ENCODE measurements around the gene IL17REL.

The IL17REL gene

DNA sequence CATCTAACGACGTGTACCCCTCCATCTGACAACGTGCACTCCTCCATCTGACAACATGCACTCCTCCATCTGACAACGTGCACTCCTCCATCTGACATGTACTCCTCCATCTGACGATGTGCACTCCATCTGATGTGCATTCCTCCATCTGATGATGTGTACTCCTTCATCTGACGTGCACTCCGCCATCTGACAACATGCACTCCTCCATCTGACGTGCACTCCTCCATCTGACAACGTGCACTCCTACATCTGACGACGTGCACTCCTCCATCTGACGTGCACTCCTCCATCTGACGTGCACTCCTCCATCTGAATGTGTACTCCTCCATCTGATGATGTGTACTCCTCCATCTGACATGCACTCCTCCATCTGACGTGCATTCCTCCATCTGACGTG lies 8.0 kb upstream of the IL17REL start:
- no peak for DNase-seq

DNA sequence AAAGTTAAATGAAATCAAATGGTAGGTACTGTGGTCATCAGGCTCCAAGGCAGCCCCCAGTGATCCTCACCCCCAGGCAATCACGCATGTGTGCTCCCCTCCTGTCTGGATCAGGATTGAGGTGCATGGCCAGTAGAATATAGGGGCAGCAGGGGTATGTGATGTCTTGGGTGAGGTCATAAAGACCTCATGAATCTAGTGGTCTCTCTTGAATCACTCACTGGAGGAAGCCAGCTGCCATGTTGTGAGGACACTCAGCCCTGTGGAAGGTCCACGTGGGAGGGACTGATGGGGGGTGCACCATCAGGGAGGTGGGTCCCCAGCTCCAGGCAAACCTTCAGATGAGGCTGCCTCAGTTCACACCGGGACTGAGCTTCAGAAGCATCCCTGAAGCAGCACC lies 6.8 kb upstream of the IL17REL start:
- DNase-seq: no peak

DNA sequence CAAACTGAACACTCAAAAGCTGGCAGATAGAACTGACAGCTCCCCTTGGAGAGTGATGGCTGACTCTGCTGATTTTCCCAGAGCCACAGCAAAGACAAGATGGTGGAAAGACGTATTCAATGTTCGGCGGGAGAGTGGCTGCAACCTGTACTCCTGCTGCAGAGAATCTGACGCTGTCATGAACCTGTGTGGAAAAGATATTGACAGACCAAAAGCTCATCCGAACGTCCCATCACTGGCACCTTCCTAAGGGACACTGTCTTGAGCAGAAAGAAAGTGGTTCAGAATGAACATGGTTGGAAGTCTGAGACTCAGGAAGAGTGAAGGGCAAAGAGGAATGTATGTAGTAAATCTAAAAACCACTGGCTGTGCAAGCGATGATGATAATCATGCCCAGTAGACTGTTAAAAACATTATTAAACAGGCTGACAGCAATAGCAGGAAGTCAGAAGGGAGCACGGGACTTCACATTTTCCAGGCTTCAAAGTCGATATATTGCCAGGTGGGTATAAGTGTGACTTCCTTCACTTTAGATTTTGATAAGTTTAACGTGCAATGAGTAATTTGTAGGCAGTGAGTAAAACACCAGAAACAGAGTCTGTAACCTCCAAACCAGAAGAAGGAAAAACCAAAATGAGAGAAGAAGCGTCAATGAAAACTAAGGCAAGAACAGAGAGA lies 6.2 kb upstream of the IL17REL start:
- DNase-seq: no peak

DNA sequence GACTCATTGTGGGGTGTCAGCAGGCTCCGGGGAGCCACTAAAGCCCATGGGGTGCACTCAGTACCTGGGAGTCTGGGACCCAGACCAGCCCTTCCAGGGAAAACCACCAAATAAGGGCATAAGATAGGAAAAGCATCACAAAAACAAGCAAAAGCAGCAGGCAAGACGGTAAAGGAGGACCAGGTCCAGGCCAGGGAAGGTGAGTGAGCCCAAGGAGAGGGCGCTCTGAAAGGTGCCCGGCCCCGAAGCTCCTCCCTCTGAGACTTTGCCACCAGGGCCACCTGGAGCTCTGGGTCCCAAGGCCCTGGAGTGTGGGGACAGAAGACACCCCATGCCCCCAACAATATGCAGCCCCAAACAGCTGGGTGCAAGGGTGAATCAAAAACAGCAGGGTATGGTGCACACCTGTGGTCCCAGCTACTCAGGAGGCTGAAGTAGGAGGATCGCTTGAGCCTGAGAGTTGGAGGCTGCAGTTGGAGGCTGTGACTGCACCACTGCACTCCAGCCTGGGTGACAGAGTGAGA lies 5.2 kb upstream of the IL17REL start:
- DNase-seq: no peak

DNA sequence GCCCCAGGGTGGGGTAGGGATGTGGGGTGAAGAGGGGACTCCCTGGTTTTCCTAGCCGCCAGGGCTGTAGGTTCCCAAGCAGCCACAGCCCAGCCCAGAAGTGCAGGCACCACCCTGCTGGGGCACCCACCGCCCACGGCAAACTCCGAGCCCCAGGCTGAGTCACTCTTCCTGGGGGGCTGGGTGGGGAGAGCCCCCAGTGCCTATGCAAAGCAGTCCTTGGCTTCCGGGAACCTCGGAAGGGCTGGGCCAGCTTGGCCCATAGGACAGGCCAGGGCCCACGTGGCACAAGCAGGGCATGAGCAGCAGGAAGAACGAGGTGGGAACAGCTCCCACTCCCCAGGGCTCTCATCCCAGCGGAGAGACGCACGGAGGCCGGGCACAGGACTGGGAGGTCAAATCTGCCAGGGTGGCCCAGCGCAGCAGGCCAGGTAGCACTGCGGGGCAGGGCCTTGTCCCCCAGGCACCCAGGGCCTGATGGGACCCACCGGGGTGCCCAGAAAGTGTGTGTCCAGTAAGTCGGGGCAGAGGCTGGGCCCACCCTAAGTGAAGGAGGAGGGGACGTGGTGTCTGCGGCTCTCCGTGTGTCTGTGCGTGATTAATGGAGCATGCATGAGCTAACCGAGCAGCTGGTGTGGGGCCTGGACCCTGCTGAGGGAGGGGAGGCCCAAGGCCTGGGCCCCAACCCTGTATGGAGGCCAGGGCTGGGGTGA lies 4.6 kb upstream of the IL17REL start:
- peak; percentile 33 for DNase-seq

DNA sequence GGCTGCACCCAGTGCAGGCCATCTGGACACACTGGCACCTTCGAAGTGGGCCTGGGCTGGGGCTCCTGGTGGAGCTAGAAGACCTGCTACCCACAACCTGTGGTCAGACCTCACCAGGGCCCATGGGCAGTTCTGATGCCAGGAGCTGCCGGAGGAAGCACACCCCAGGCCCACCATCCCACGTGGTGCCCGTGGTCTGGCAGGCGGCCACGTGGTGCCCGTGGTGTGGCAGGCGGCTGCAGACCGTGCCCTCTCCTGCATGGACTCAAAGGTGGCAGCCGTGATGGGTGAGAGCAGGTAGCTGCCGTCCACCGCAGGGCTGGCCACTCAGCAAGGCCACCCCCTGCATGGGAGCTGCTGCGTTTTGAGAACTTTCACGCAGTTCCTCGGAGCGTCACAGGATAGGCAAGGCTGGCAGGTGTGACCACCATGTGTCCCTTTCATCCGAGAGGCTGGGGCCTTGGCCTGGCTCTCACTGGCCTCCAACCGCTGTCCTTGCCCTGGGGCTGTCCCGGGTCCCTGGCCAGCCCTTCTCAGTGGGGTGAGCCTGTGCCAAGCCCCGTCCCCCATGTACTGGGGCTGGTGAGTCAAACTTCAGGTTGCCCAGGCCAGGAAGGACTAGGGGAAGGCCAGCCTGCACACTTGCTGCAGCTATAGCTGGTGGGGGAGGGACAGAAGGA lies 3.9 kb upstream of the IL17REL start:
- DNase-seq: no peak

DNA sequence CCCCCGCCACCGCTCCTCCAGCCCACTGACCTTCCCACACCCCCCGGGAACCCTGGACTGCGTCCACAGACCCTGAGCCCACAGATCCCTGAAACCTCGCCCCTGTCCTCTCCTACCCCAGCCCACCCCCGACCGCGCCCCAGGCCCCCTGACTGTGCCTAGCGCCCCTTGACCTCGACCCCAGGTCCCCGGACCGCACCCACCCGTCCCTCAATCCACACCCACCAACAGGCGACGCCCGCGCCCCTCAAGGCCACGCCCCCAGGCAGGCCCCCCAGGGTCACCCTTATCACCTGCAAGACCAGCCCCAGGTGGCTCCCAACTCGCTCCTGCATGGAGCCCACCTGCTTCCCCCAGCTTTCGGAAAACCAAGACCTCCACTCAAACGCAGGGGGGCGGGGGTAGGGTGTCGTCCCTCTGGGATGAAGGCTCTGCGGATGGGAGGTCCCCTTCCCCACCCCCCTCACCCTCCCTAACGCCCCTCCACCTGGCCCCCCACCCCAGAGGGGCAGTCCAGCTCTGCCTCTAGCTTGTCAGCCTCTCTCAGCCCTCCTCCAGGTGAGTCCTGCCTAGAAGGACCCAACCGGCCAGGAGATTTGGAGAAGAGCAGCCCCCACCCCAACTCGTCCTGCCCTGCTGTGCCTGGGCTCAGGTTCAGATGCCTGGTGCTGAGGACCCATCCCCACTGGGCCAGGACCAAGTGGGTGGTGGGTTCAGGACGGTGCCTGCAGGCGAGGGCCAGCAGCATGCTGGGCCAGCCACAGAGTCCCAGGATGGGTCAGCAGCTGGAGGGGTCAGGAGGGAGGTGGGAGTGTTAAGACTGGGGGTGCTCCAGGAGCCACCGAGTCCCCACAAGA lies 3.1 kb upstream of the IL17REL start:
- no peak for DNase-seq

DNA sequence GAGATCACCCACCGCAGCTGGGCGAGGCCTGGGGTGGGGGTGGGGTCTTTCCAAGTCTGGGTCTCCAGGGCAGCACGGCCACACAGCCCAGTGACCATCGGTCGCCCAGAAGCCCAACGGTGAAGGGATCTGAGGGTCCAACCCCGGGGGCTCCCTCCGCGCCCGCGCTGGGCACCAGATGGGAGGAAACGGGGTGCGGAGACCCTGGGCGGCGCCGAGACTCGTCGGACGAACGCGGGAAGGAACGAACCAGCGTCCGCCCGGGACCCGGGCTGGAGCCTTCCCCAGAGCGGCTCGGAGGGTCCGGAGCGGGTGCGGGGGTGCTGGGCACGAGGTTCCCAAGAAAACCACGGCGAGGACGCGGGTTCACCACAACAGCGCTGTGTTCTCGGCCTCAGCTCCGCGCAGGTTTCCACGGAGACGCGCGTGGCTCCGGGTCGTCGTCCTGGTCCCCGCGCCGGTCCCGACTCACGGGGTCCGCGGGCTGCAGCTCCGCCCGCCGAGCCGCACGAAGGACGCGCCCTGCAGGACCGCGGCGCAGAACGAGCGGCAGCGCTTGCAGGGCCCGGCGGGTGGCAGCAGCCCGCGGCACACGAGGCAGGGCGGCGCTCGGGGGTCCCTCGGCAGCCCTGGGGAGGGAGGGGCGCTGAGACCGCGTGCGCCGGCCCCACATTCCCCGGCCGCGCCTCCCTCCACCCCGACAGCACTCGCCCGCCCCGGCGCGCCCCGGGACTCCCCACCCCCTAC lies 2.3 kb upstream of the IL17REL start:
- no peak for DNase-seq

DNA sequence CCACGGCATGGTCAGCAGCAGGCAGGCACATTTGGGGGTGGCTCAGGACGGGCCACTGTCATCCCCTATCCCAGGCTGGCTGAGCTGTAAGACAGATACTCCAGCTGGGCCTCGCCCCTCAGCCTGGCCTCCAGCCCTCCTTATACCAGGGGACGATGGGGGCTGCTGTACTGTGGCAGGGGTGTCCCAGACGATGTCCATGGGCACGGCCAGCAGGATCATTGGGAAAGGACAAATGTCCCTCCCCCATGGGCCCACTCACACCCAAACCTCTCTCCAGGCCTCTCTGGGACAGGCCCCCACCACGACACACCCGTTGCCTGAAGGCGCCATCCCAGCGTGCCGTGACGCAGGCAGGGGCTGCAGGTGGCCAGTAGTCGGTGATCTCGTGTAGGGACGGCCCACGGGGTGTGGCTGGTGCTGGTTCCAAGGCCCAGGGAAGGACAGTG lies 1.5 kb upstream of the IL17REL start:
- no peak for DNase-seq

DNA sequence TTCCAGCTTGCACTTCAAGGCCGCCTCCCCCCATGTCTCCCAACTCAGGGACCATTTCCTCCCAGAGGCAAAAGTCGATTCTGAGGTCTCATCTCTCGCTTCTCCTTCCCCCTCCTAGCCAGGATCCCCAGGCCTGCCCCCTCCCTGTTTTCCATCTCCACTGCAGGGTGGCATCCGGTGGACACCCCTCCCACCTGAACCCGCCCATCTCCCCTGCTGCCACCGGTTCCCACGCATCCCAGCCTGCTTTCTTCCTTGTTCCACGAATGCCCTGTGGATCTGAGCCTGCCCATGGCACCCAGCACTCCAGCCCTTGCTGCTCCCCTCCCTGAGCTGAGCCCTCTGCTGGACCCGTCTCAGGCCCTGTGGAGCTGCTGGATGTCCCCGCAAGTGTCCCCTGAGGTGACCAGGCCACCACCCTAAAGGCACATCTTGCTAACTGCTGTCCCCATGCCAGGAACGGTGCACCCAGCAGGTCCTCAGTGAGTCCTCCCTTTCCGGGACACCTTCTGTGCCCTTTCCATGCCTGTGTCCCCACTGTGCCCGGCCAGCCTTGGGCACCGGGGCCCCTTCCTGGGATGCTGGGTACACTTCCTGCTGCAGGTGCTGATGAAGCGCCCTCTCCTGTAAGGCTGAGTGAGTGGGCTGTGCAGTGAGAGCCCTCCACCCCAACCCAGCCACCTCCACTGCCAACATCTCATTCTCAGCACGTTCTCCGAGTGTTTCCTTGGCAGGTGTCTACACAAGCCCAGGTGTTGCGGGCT lies 936 bp downstream of the IL17REL start:
- DNase-seq: no peak

DNA sequence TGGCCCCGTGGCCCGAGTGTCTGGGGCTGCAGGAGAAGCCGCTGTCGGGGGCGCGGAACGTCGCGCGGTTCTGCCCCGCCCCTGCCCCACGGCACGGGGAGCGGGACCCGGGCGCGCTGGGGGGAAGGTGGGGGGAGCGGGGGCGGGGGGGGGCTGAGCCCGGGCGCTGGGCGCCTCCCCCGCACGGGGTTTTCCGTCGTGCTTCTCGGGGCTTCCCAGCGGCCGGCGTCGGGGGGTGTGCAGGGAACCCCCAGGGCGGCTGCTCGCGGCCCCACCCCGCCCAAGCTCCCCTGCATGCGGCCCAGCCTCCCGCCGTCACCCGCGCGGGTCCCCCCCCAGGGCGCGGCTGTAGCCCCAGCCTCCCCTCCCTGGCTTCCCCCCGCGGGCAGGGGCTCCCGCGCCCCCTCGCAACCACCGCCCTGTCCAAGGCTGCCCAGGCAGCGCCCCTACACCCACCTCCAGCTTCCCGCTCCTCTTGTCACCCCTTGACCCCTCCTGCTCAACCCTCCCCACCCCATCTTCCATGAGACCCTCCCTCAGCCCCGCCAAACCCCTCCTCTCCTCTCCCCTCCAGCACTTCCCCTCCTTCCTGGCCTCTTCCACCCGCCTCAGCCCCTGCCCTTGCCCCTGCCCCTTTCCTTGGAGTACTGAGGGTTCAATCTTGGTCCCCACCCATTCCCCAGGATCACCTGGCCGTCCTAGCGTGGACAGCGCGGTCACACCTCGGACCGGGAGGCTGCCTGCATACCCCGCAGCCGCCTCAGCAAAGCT lies 1.7 kb downstream of the IL17REL start:
- peak; percentile 35 for DNase-seq

DNA sequence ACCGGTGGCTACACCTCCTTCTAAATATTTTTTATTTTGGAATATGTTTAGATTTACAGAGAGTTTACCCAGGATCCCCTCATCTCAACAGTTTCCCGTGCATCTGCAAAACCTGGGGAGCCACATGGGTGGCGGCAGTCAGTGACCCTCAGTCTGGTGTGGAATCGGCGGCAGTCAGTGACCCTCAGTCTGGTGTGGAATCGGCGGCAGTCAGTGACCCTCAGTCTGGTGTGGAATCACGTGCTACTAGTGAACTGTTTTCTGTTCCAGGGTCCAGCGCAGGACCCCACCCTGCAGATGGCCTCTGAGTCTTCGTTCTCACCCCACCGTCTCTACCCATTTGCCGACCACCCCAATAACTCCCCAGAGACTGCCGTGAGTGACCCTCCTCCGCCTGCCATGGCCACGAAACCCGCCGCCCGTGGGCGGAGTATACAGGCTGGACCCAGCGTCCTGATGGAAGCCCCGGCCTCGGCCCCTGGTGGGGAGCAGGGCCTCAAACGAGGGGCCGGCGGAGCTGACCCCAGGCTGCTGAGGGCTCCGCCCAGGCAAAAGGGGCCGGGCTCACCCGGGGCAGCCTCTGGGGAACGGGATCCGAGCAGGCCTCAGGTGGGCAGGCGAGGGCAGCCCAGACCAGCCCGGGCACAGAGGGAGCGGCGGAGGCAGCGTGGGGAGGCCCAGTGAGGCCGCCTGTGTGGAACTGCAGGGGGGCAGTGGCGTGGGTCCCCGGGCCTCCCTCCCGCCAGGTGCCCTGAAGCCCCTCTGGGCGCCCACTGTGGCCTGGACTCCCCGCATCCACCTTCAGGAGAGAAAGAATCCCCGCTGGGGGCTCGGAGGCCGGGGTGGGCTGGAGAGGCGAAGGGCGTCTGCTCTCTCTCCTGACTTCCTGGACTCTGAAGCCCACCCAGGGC lies 2.5 kb downstream of the IL17REL start:
- no peak for DNase-seq

DNA sequence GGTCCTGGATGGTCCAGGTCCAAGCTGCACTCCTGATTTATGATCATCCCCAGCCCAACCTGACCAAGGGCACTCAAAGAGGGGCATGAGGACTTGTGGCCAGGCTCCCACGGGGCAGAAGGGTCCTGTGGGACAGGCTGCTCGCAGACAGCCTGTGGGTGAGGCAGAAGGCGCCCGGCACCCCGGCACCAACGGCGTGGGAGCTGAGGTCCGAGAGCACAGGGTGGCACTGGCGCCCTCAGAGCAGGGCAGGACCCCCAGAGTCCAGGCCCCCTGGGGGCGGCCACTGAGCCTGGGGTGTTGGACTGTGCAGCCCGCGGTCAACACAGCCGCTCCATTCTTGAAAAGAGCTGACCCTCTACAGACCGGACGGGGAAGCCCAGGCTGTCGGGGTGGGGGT lies 3.3 kb downstream of the IL17REL start:
- no peak for DNase-seq

DNA sequence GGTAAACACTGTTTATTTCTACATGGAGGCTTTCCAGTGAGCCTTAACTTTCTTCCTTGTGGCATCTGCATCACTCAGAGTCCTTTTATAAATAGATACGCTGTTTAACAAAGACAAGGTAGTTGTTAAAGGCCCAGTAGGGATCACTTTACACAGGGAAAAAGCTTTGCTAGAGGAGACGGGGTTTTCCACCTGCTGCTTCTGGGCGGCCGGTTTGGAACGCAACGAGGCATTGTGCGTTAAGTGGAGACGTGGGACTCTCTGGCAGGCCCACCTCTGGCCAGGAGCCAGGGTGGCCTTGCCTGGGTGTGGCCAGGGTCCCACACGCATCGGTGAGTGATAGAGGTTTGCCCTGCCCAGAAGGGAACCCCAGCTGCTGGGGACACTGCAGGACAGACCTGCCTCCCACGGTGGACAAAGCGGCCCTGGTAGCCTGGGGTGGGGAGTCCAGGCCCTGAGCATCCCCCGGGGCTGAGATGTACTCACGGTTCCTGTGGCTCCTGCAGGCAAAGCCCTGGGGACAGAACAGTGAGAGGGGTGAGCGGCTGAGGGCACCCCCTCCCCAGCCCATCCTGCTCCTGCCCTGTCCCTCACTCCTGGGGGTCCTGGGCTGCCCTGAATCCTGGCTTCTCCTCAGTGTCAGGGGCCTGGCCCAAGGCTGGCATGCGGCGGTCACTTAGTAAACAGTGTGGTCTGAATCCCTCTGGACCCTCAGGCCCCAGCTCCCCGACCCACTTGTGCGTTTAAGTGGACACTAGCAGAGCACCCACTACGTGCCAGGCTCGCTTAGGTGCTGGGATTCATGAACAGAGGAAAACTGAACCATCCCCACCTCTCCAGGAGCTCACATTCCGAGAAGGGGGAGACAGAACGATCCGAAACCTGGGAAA lies 4.2 kb downstream of the IL17REL start:
- DNase-seq: no peak

DNA sequence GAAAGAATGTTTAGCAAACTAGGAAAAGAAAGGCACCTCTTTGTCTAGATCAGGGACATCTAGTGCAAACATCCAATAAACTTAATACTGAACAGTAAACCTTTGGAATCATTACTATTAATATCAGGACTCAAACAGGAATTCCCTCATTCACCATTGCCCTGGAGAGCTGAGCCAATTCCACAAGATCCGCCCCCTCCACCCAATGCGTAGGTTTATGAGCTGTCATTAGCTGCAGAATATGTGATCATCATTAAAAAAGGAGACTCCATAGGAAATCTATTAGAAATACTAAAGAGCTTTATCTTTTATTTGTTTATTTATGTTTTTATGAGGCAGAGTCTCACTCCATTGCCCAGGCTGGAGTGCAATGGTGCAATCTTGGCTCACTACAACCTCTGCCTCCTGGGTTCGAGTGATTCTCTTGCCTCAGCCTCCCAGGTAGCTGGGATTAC lies 5.5 kb downstream of the IL17REL start:
- DNase-seq: no peak

DNA sequence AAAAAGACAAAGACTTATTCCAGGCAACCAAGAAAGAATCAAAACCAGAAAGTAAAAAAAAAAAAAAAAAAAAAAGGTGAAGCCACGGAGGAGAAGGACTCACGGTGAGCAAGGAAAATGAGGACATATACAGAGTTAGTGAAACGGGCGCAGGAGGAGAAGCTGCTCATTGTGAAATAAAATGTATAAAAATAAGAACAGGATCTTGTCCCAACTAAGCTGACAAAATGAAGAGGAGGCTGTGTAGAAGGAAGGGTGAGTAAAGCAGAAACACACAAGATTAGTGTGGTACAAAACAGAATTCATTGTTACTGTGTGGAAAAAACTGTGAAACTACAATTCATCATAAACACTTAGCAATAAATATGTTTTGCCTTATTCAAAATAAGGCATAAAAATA lies 7.6 kb downstream of the IL17REL start:
- DNase-seq: no peak

DNA sequence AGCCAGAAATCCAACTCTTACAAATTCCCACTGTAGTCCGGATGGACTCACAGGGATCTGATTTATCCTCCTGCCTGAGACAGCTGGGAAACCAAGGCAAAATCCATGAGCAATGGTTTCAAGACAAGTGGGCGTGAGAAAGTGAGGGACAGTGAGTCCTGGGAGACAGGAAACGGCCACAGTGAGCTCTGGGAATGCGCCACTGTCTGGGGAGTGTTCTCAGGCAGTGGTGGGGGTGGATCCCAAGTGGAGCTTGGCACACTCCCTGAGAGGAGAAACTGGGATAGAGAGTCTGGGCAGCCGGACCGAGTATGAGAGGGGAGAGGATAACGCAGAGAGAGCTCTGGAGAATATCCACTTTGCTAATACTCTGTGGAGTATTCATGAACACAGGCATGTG lies 9.8 kb downstream of the IL17REL start:
- no peak for DNase-seq
